Liver (tissue), 3 donors: ENCODE results near the gene TFAP2B.

ENCODE experiments used
- EGR1 ChIP-seq, 2 donors: IDR thresholded peaks; 2 replicates each; pipeline ENCODE4 v1.6.1; 2016 to 2018; ENCODE audit warnings: antibody characterized with exemption in 2 of 2, low read depth in 2 of 2
- FOXA1 ChIP-seq: IDR thresholded peaks from 2 replicates; pipeline ENCODE4 v1.6.1; 2016; ENCODE audit warnings: antibody characterized with exemption
- GABPA ChIP-seq, 2 donors: IDR thresholded peaks in 1 of 2; conservative IDR thresholded peaks in 1 of 2; 2 replicates each; pipeline ENCODE4 v1.6.1; 2016; ENCODE audit warnings: antibody characterized with exemption in 2 of 2, mild to moderate bottlenecking in 1 of 2, moderate library complexity in 1 of 2
- JUND ChIP-seq, 2 donors: IDR thresholded peaks; 2 replicates each; pipeline ENCODE4 v1.6.1; 2016; ENCODE audit warnings: antibody characterized with exemption in 2 of 2
- NR2F2 ChIP-seq: IDR thresholded peaks from 2 replicates; pipeline ENCODE4 v1.6.1; 2016; ENCODE audit warnings: antibody characterized with exemption
- RAD21 ChIP-seq, 2 donors: IDR thresholded peaks; 2 replicates each; pipeline ENCODE4 v1.6.1; 2016; ENCODE audit warnings: antibody characterized with exemption in 2 of 2, mild to moderate bottlenecking in 2 of 2
- RXRA ChIP-seq, 2 donors: IDR thresholded peaks; 2 replicates each; pipeline ENCODE4 v1.6.1; 2017 to 2018; ENCODE audit warnings: antibody characterized with exemption in 2 of 2, mild to moderate bottlenecking in 1 of 2
- SP1 ChIP-seq: IDR thresholded peaks from 2 replicates; pipeline ENCODE4 v1.6.1; 2018; ENCODE audit warnings: antibody characterized with exemption, mild to moderate bottlenecking
- TAF1 ChIP-seq: conservative IDR thresholded peaks from 2 replicates; pipeline ENCODE4 v1.6.1; 2016; ENCODE audit warnings: antibody characterized with exemption, mild to moderate bottlenecking
- TF ChIP-seq, protein P1 (sequence below): fragments of 150-350 bp; IDR thresholded peaks from 2 replicates; pipeline ENCODE4 v1.5.1; 2017; ENCODE audit warnings: improper control_type of control experiment, low read depth, low read length; ENCODE audit not compliant: missing input control
- TF ChIP-seq, protein P2 (sequence below): IDR thresholded peaks from 2 replicates; pipeline ENCODE4 v1.6.1; 2016; ENCODE audit warnings: antibody characterized with exemption
- TF ChIP-seq, protein P3 (sequence below): IDR thresholded peaks from 2 replicates; pipeline ENCODE4 v1.6.1; 2016; ENCODE audit warnings: antibody characterized with exemption, mild to moderate bottlenecking
- TF ChIP-seq, protein P4 (sequence below): IDR thresholded peaks from 2 replicates; pipeline ENCODE4 v1.6.1; 2016; ENCODE audit warnings: antibody characterized with exemption
- donor health status: healthy.
- donor health status: healthy.

DNA sequence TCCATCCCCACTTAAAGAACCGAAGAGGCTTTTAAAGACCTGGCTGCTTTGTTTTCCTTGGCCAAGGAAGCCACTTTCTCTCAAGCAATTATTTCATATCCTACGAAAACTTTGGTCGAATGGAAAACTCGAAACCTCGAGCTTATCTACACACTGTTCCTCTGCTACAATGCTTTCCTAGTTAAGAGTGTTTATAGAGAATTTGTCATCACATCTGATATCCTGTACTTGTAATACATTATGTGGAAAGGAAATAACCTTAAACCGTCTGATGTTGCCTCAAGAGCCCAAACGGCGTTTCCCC is 28.1 kb downstream of the TFAP2B start:
- TF ChIP-seq SP1 (no peak), RAD21 (IDR thresholded peaks at IDR 0.05) (no peak), GABPA (IDR thresholded peaks at IDR 0.05 in 1 of 2, conservative IDR thresholded peaks at IDR 0.05 in 1 of 2) (no peak), TAF1 (no peak), NR2F2 (no peak), RXRA (IDR thresholded peaks at IDR 0.05) (no peak), EGR1 (IDR thresholded peaks at IDR 0.05; ENCODE audit: low read depth in 2 of 2) (no peak), FOXA1 (no peak), JUND (IDR thresholded peaks at IDR 0.05) (no peak)
- TF ChIP-seq, protein P1, sequence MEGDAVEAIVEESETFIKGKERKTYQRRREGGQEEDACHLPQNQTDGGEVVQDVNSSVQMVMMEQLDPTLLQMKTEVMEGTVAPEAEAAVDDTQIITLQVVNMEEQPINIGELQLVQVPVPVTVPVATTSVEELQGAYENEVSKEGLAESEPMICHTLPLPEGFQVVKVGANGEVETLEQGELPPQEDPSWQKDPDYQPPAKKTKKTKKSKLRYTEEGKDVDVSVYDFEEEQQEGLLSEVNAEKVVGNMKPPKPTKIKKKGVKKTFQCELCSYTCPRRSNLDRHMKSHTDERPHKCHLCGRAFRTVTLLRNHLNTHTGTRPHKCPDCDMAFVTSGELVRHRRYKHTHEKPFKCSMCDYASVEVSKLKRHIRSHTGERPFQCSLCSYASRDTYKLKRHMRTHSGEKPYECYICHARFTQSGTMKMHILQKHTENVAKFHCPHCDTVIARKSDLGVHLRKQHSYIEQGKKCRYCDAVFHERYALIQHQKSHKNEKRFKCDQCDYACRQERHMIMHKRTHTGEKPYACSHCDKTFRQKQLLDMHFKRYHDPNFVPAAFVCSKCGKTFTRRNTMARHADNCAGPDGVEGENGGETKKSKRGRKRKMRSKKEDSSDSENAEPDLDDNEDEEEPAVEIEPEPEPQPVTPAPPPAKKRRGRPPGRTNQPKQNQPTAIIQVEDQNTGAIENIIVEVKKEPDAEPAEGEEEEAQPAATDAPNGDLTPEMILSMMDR = no peak
- TF ChIP-seq, protein P2, sequence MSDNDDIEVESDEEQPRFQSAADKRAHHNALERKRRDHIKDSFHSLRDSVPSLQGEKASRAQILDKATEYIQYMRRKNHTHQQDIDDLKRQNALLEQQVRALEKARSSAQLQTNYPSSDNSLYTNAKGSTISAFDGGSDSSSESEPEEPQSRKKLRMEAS = no peak
- TF ChIP-seq, protein P3, sequence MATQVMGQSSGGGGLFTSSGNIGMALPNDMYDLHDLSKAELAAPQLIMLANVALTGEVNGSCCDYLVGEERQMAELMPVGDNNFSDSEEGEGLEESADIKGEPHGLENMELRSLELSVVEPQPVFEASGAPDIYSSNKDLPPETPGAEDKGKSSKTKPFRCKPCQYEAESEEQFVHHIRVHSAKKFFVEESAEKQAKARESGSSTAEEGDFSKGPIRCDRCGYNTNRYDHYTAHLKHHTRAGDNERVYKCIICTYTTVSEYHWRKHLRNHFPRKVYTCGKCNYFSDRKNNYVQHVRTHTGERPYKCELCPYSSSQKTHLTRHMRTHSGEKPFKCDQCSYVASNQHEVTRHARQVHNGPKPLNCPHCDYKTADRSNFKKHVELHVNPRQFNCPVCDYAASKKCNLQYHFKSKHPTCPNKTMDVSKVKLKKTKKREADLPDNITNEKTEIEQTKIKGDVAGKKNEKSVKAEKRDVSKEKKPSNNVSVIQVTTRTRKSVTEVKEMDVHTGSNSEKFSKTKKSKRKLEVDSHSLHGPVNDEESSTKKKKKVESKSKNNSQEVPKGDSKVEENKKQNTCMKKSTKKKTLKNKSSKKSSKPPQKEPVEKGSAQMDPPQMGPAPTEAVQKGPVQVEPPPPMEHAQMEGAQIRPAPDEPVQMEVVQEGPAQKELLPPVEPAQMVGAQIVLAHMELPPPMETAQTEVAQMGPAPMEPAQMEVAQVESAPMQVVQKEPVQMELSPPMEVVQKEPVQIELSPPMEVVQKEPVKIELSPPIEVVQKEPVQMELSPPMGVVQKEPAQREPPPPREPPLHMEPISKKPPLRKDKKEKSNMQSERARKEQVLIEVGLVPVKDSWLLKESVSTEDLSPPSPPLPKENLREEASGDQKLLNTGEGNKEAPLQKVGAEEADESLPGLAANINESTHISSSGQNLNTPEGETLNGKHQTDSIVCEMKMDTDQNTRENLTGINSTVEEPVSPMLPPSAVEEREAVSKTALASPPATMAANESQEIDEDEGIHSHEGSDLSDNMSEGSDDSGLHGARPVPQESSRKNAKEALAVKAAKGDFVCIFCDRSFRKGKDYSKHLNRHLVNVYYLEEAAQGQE = no peak
- TF ChIP-seq, protein P4, sequence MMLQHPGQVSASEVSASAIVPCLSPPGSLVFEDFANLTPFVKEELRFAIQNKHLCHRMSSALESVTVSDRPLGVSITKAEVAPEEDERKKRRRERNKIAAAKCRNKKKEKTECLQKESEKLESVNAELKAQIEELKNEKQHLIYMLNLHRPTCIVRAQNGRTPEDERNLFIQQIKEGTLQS = no peak
